ENCODE data around the gene C16orf74.

Gene C16orf74

GRCh38 chr16:85686912-85687591 is 63.8 kb downstream of the C16orf74 start:
- Histone ChIP-seq H3K27me3 (ENCODE audit: control insufficient read depth, insufficient read depth, low read length) (no peaks in the 10 kb centered on the region), H3K27ac (ENCODE audit: low read length) (no peak overlapping the region), H3K4me3 (ENCODE audit: low read length) (peak overlapping the region; percentile 79), H3K9ac (ENCODE audit: low read length) (no peak overlapping the region), H3K9me3 (ENCODE audit: control insufficient read depth, low read depth, low read length) (no peaks in the 10 kb centered on the region), H3K4me1 (ENCODE audit: control insufficient read depth, low read depth, low read length) (no peaks in the 10 kb centered on the region), H3K36me3 (ENCODE audit: control insufficient read depth, low read depth, low read length) (peaks cover 15% of the 10 kb centered on the region)

GRCh38 chr16:85685251-85685650 is 65.6 kb downstream of the C16orf74 start:
- Histone ChIP-seq H3K9me3 (ENCODE audit: control insufficient read depth, low read depth, low read length) (no peaks in the 10 kb centered on the region), H3K9ac (ENCODE audit: low read length) (no peak overlapping the region), H3K4me3 (ENCODE audit: low read length) (no peak overlapping the region), H3K36me3 (ENCODE audit: control insufficient read depth, low read depth, low read length) (peaks cover 30% of the 10 kb centered on the region), H3K4me1 (ENCODE audit: control insufficient read depth, low read depth, low read length) (no peaks in the 10 kb centered on the region), H3K27ac (ENCODE audit: low read length) (no peak overlapping the region), H3K27me3 (ENCODE audit: control insufficient read depth, insufficient read depth, low read length) (no peaks in the 10 kb centered on the region)

GRCh38 chr16:85683363-85683762 is 67.5 kb downstream of the C16orf74 start:
- Histone ChIP-seq H3K27ac (ENCODE audit: low read length) (no peak overlapping the region), H3K36me3 (ENCODE audit: control insufficient read depth, low read depth, low read length) (peaks cover 47% of the 10 kb centered on the region), H3K9ac (ENCODE audit: low read length) (no peak overlapping the region), H3K9me3 (ENCODE audit: control insufficient read depth, low read depth, low read length) (no peaks in the 10 kb centered on the region), H3K4me3 (ENCODE audit: low read length) (no peak overlapping the region), H3K27me3 (ENCODE audit: control insufficient read depth, insufficient read depth, low read length) (no peaks in the 10 kb centered on the region), H3K4me1 (ENCODE audit: control insufficient read depth, low read depth, low read length) (no peaks in the 10 kb centered on the region)

- Histone ChIP-seq H3K9me3 (ENCODE audit: control insufficient read depth, low read depth, low read length) (no peaks in the 10 kb centered on the region), H3K36me3 (ENCODE audit: control insufficient read depth, low read depth, low read length) (peaks cover 54% of the 10 kb centered on the region), H3K4me3 (ENCODE audit: low read length) (no peak overlapping the region)
These were observed 68.4 kb downstream of the C16orf74 start for GRCh38 chr16:85682516-85682915.

GRCh38 chr16:85681255-85681654 is 69.6 kb downstream of the C16orf74 start:
- H3K36me3 ChIP-seq (ENCODE audit: control insufficient read depth, low read depth, low read length) = peaks cover 60% of the 10 kb centered on the region
- no peaks in the 10 kb centered on the region for H3K9me3 ChIP-seq (ENCODE audit: control insufficient read depth, low read depth, low read length)
- no peak overlapping the region for H3K4me3 ChIP-seq (ENCODE audit: low read length)
- H3K27me3 ChIP-seq (ENCODE audit: control insufficient read depth, insufficient read depth, low read length) = no peaks in the 10 kb centered on the region
- no peak overlapping the region for H3K27ac ChIP-seq (ENCODE audit: low read length)
- H3K4me1 ChIP-seq (ENCODE audit: control insufficient read depth, low read depth, low read length) = no peaks in the 10 kb centered on the region
- no peak overlapping the region for H3K9ac ChIP-seq (ENCODE audit: low read length)

More at GRCh38 chr16:85682516-85682915, 68.4 kb downstream of the C16orf74 start:
- Histone ChIP-seq H3K27me3 (ENCODE audit: control insufficient read depth, insufficient read depth, low read length) (no peaks in the 10 kb centered on the region), H3K9ac (ENCODE audit: low read length) (no peak overlapping the region), H3K4me1 (ENCODE audit: control insufficient read depth, low read depth, low read length) (no peaks in the 10 kb centered on the region), H3K27ac (ENCODE audit: low read length) (no peak overlapping the region)

GRCh38 chr16:85680352-85680944 is 70.4 kb downstream of the C16orf74 start:
- Histone ChIP-seq H3K9ac (ENCODE audit: low read length) (no peak overlapping the region), H3K36me3 (ENCODE audit: control insufficient read depth, low read depth, low read length) (peaks cover 68% of the 10 kb centered on the region), H3K27ac (ENCODE audit: low read length) (no peak overlapping the region), H3K4me1 (ENCODE audit: control insufficient read depth, low read depth, low read length) (no peaks in the 10 kb centered on the region), H3K4me3 (ENCODE audit: low read length) (no peak overlapping the region), H3K27me3 (ENCODE audit: control insufficient read depth, insufficient read depth, low read length) (no peaks in the 10 kb centered on the region), H3K9me3 (ENCODE audit: control insufficient read depth, low read depth, low read length) (no peaks in the 10 kb centered on the region)

GRCh38 chr16:85679870-85680269 is 71.0 kb downstream of the C16orf74 start:
- Histone ChIP-seq H3K27me3 (ENCODE audit: control insufficient read depth, insufficient read depth, low read length) (no peaks in the 10 kb centered on the region), H3K4me1 (ENCODE audit: control insufficient read depth, low read depth, low read length) (no peaks in the 10 kb centered on the region), H3K27ac (ENCODE audit: low read length) (no peak overlapping the region), H3K9ac (ENCODE audit: low read length) (no peak overlapping the region), H3K36me3 (ENCODE audit: control insufficient read depth, low read depth, low read length) (peaks cover 73% of the 10 kb centered on the region), H3K4me3 (ENCODE audit: low read length) (no peak overlapping the region), H3K9me3 (ENCODE audit: control insufficient read depth, low read depth, low read length) (no peaks in the 10 kb centered on the region)

GRCh38 chr16:85678821-85679220 is 72.1 kb downstream of the C16orf74 start:
- Histone ChIP-seq H3K27me3 (ENCODE audit: control insufficient read depth, insufficient read depth, low read length) (no peaks in the 10 kb centered on the region), H3K27ac (ENCODE audit: low read length) (no peak overlapping the region), H3K4me3 (ENCODE audit: low read length) (no peak overlapping the region), H3K4me1 (ENCODE audit: control insufficient read depth, low read depth, low read length) (no peaks in the 10 kb centered on the region), H3K9ac (ENCODE audit: low read length) (no peak overlapping the region), H3K36me3 (ENCODE audit: control insufficient read depth, low read depth, low read length) (peaks cover 77% of the 10 kb centered on the region), H3K9me3 (ENCODE audit: control insufficient read depth, low read depth, low read length) (no peaks in the 10 kb centered on the region)

- Histone ChIP-seq H3K9ac (ENCODE audit: low read length) (no peak overlapping the region), H3K4me1 (ENCODE audit: control insufficient read depth, low read depth, low read length) (no peaks in the 10 kb centered on the region), H3K27me3 (ENCODE audit: control insufficient read depth, insufficient read depth, low read length) (no peaks in the 10 kb centered on the region), H3K4me3 (ENCODE audit: low read length) (no peak overlapping the region), H3K27ac (ENCODE audit: low read length) (no peak overlapping the region), H3K9me3 (ENCODE audit: control insufficient read depth, low read depth, low read length) (no peaks in the 10 kb centered on the region), H3K36me3 (ENCODE audit: control insufficient read depth, low read depth, low read length) (peaks cover 79% of the 10 kb centered on the region)
These were observed 72.9 kb downstream of the C16orf74 start for GRCh38 chr16:85678016-85678415.

GRCh38 chr16:85677383-85677967 is 73.4 kb downstream of the C16orf74 start:
- no peak overlapping the region for H3K9ac ChIP-seq (ENCODE audit: low read length)
- H3K36me3 ChIP-seq (ENCODE audit: control insufficient read depth, low read depth, low read length) = peaks cover 84% of the 10 kb centered on the region
- no peaks in the 10 kb centered on the region for H3K9me3 ChIP-seq (ENCODE audit: control insufficient read depth, low read depth, low read length)
- no peak overlapping the region for H3K27ac ChIP-seq (ENCODE audit: low read length)
- no peaks in the 10 kb centered on the region for H3K27me3 ChIP-seq (ENCODE audit: control insufficient read depth, insufficient read depth, low read length)
- no peak overlapping the region for H3K4me3 ChIP-seq (ENCODE audit: low read length)
- no peaks in the 10 kb centered on the region for H3K4me1 ChIP-seq (ENCODE audit: control insufficient read depth, low read depth, low read length)

GRCh38 chr16:85676466-85676865 is 74.4 kb downstream of the C16orf74 start:
- Histone ChIP-seq H3K27me3 (ENCODE audit: control insufficient read depth, insufficient read depth, low read length) (no peaks in the 10 kb centered on the region), H3K4me3 (ENCODE audit: low read length) (no peak overlapping the region), H3K36me3 (ENCODE audit: control insufficient read depth, low read depth, low read length) (peaks cover 90% of the 10 kb centered on the region), H3K9me3 (ENCODE audit: control insufficient read depth, low read depth, low read length) (no peaks in the 10 kb centered on the region), H3K9ac (ENCODE audit: low read length) (no peak overlapping the region), H3K27ac (ENCODE audit: low read length) (no peak overlapping the region), H3K4me1 (ENCODE audit: control insufficient read depth, low read depth, low read length) (no peaks in the 10 kb centered on the region)
